GM18868 (cell line): Measurements from ENCODE around the gene GRIK1.

Experiments used
- ATAC-seq: cut with Tn5 transposase; IDR thresholded peaks from one replicate; pipeline ENCODE4 v1.9.1; 2021; ENCODE audit warnings: mild to moderate bottlenecking, moderate library complexity; ENCODE audit not compliant: unreplicated experiment

GRIK1 gene

DNA sequence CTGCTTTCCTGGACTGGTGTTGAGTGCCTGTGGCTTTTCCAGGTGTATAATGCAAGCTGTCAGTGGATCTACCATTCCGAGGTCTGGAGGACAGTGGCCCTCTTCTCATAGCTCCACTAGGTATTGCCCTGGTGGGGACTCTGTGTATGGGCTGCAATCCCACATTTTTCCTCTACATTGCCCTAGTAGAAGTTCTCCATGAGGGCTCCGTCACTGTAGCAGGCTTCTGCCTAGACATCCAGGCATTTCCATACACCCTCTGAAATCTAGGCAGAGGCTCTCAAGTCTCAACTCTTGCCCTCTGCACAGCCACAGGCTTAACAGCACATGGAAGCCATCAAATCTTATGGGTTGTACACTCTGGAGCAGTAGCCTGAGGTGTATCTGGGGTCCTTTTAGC, 107.6 kb downstream of the GRIK1 start:
- no peak for ATAC-seq

DNA sequence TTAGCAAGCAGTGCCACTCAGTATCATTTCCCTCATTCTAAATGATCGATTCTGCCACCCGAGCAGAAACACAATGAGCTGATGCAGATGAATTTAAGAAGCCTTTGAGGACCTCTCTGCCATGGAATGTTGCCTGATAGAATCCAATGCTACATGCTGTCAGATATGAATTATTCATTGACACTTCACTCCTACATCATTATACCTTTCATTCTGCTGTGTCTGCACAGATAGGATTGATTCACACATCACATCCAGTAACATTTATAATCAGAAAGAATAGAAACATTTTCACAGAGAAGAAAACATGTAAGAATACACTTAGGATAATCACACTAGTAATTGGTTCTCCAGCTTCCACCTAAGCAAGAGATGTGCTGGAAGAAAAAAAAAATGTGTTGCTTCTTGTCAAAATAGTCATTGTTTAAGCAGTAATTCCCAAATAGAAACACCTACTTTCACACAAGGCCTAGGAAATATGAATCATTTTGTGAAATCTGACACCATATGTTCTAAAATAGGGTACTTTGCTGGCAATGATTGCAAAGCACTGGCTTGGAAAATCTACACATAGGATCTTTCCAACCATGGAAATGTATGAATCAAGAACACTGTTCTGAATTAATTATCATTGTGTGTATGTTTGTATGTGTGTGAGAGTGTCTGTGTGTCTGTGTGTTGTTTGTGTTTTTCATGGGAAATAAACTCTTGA, 110.1 kb downstream of the GRIK1 start:
- ATAC-seq, result no peak

DNA sequence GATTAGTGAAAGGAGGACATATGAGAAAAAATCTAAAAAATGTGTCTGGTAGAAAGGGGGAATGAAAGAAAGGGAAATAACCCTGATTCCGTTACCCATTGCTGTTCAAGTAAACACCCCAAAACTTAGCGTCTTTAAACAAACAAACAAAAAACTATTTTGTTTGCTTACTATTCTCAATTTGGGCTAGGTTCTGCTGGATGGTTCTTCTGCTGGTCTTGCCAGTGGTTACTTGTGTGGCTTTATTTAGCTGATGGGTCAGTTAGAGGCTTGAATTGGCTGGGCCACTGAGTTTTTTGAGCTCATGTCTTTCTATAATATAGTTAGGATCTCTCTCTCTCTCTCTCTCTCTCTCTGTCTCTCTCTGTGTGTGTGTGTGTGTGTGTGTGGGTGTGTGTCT, 112.1 kb downstream of the GRIK1 start:
- no peak for ATAC-seq

DNA sequence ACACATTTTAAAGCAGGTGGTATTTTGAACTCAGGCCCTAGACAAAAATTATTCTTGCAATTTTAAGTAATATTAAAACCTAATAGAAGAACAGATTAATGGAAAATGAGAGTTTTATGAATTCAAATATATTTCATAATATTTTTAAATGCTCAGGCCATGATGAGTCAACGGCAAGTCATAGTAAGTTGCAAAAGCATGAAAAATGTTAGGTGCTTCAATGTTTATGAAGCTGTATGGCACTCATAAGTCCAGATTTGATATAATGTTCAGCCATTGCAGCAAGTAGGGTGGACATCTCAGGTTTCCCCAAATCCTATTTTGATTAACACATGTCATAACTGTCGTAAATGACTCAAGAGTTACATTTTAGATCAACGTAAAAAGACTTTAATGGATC, 112.6 kb downstream of the GRIK1 start:
- ATAC-seq, result no peak

DNA sequence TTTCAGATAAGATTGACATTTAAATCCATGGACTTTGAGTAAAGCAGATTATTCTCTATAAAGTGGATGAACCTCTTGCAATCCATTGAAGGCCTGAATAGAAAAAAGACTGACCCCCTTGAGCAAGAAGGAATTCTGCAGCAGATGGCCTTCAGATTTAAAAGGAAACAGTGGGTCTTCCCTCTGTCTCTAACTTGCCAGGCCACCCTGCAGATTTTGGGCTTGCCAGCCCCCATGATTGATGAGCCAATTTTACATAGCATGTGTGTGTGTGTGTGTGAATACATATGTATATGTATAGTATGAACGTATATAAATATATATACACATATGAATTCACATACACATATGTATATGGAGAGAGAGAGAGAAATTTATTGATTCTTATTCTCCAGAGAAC, 113.4 kb downstream of the GRIK1 start:
- no peak for ATAC-seq

DNA sequence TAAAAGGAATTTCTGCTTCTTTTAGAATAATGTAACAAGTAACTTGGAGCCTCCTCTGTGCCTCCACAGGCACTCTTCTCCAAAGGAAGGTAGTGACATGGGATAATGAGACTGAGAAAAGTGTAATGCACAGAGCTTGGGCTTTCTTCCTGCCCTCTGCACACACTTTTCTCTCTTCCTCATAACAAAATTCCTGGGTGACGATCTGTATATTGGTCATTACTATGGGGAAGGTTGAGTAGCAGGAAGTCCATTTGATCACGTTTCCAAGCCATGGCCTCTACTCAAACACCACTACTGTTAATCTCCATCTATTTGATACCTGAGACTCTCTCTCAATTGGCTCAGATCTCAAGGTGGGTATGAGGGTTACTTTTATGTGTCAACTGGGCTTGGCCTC, 113.9 kb downstream of the GRIK1 start:
- no peak for ATAC-seq

DNA sequence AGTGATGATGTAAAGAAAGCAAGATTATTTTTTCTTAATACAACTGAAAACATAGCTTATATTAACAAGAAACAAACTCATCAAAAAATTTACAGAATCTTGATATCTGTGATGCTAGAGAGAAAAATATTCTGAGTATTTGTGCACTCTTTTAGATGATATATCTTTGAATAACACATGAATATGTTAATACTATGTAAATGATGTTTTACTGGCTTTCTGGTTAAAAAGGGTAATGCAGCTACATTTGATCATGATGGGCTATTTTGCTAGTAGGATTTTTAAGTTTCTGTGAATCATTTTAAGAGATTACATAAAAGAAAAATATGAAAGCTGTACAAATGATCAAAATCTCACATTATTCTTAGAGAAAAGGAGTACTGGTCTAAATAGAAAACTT, 114.5 kb downstream of the GRIK1 start:
- no peak for ATAC-seq

DNA sequence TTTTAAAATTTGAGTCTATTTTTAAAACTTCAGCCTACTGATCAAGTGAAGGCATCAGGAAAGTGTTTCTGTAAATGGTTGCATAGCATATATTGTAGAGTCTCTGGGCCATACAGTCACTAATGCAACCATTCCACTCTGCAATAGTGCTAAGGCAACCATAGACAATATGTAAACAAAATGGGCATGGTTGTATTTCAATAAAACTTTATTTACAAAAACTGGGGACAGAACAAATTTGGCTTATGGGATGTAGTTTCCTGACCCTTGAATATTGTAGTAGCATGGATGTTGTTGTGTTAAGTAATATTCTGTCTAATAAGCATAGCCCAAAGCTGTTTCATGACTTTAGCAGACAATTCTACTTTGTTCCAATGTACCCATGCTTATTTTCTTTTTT, 117.7 kb downstream of the GRIK1 start:
- ATAC-seq, result no peak

DNA sequence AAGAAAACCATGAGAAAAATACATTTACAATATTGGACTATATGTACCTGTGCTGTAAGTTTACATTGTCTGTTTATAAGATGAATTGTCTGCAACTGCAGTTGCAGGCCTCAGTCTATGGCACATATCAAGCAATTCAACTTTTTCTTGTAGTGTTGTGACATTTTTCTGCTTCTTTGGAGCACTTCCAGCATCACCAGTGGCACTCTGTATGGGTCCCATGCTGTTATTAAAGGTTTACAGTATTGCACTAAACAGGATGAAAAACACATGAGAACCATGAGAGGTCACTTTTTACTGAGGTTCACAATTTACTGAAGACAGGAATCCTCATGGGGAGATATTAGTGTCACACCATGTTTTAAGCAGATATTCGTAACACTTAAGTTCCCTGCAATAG, 118.6 kb downstream of the GRIK1 start:
- ATAC-seq, result no peak

DNA sequence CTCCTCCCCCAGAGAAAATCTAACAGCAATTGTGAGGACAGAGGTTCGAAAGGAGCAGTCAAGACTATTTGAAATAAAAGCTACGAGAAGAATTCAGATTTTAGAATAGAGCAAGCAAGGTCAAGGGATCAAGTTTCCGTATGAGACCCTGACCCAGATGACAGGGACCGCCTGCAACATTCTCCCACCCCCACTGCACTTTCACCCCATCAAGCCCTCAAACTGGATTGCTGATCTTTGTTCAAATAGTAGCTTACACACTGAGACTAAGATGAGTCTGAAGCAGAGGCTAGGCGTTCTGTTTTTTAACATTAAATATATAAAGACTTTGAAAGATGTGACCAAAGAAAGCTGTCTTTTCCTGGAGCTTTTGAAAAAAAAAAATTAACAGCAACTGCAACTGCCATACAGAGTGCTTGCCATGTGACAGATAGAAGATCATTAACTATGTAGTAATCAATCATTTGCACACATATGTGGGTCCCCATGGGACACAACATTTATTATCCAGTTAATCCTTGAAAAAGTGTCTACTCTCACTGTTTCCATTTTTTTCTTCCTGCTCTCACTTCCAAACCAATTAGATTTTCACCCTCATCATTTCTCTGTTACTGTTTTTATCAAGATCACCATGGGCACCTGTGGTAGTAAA, 120.0 kb downstream of the GRIK1 start:
- ATAC-seq, result no peak

DNA sequence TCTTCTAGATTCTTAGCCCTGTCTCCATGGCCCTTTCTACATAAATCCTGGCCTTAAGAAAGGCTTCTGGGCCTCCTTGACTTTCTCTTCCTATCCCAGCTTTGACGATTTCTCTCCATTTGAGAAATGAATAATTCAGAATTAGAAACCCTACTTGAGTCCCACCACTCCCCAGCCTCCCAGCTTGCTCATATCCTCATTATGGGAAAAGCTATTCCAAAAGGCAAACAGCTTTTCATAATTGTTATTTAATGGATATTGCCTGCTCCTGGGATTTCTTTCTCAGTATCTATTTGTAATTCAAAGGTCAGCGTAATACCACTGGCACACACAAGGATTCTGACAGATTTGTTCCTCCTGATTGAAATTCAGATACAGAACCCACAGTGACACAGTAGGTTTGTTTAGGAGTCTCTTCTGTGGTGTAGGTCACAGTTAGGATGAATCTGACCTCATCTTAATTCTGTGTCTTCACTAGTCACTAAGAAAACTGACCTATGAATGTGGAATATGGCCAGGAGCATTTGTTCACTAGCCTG, 121.3 kb downstream of the GRIK1 start:
- ATAC-seq, result no peak

DNA sequence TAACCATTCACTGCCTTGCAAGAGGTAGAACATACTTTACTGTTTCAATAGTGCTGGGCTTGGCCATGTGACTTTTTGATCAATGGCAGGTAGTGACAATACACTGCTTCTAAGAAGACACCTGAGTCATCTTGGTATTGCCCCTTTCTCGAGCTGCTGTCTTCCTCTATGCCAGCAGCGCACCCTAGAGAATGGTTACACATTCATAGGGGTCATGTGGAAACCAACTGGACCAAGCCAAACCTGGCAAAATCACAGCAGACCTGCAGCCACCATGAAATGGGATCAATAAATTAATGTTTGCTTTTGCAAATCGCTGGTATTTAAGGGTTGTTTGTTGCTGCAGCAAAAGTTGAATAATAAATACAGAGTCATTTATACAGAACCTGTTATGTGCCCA, 122.3 kb downstream of the GRIK1 start:
- no peak for ATAC-seq

DNA sequence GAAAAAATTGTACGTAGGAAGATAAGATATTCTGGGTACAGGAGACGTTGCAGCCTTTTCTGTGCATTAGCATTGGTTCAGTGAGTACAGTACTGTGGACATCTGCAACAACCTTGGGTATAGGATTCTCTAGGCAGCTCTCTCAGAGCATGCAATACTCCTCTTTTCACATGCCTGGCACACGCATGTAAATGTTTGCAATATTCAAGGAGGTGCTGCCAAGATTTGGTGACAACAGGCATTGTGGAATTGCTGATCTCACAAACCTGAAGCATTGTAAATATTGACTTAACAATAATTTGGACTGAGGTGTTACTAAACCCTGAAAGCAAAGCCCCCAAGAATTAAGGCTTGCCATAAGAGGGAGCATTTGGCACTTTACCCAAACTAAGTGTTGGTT, 126.8 kb downstream of the GRIK1 start:
- no peak for ATAC-seq

DNA sequence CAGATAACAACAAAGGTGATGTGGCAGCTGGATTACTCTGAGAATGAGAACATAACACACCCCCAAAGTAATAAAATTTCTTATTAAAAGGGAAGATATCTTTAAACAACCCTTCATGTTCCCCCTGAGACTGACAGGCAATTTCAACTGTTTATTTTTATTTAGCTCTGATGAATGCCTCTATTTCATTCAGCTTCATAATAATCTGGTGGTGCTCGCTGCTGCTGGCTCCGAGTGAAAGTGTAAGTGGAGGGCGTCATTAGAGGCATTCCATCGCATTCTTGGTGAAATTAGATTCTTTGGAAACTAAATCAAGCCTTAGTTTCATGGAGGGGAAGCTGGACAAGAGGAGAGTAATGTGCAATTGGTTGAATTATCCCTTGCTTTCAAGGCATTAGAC, 128.9 kb downstream of the GRIK1 start:
- ATAC-seq, result no peak

DNA sequence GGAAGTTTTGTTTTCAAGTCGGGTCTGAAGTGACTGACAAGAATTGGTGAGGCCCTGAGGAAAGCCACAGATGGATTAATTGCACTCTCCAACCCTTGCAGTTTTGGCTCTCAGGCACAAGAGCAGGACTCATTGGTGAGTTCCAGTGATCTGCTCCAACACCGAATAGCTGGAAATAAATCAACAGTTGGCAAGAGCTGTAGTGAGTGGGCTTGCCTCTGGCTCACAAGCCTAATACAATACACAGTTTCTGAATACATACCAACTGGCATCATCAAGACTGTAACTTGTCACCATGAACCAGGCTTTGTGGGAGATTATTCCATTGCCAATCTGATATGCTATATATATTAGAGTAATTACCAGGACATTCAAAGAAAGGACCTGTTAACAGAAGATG, 131.6 kb downstream of the GRIK1 start:
- ATAC-seq, result no peak

DNA sequence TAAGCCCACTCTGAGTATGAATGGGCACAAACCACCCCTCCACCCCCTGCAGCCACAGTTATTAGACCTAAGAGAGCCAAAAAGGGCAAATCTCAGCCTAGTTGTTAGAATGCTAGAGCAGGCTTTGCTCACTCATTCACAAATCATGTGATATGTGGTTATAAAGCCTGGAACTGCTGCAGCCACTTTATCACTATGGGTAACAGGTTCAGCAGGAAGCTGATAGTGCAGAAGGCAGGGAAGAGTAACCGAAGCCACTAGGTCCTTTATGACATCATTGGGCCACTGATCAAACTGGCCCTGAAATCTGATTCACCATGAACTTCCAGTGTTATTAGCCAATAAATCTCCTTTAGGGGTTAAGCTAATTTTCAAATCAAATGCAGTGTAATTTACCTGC, 134.7 kb downstream of the GRIK1 start:
- no peak for ATAC-seq

DNA sequence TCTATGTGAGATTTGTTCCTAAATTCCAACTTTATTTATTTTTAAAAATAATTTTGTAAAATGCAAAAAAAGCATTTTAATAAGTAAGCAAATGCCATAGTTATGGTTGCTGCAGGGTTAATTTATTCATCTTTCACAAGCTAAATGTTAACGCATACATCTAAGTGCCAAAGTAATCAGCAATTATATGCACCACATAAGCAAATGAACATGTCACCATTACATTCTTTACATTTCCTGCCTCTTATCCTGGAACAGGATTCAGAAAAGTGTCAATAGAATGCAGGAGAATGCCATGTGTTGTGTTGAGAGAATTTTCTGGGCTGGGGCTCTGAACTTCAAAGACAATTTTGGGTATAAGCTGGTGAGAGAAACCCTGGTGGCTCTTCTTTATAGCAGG, 136.6 kb downstream of the GRIK1 start:
- ATAC-seq, result no peak

DNA sequence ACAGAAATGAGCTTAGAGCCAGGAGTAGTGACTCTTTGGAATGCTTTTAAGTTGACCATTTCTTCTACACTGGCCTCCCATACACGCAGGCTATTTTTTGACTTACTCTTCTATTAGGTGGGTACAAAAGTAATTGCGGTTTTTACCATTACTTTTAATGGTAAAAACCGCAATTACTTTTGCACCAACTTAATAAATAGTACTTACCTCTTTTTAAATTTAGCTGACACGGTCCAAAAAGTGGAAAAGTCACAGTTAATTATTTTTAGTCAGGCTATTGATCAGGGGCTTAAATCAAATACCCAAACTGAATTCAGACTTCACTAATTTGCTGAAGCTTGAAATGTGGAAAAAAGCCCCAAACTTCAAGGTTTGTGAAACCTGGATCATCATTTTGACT, 138.7 kb downstream of the GRIK1 start:
- no peak for ATAC-seq

DNA sequence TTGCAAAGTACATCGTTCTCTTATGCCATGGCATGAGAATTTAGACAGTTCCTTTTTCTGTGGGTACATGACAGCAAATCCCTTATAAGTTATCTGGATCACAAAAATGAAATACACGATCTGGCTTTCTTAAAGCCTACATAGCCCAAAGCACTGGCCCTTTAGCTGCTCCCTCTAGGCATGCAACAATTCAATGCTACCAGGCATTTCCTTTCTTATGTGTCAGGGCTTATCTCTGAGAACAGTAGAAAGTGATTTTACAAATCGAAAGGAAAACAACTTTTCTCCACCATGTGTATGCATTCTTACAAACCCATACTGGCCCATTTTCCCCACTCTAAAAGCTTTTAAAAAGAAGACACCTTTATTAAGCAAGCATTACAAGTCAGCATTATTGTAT, 139.7 kb downstream of the GRIK1 start:
- no peak for ATAC-seq

DNA sequence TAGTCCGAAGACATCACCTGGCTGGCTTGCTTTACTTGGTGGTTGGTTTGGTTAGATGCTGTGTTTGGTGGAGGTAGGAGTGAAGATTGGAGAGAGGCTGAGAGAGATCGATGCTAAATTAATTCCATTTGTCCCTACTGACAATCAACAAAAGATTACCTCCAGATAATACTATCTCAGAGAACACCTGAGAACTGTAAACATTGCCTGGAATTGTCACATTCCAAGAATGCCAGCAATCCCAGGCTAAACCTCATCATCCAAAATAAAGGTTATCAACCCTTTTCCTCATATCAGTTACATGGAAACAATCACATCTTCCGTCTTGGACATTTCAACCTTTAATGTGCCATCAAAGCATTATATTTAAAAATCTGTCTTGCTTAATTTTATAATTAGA, 141.0 kb downstream of the GRIK1 start:
- no peak for ATAC-seq

DNA sequence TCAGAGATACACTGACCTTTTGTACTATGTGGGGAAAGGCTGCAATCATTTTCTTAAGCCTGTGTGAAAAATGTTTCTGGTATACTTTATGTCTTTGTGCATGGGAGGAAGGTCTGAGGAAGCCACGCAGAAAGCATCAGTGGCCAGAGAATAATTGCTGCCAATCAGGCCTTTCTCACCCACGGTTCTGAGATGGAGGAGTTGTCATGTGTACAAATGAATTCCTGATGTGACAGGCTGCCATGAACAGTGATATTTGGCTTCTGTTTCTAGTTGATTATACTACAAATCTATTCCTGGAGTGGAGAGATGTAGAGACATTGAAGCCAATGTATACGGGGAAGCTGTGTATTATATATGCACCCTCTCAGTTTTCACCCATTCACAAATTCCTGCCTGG, 142.6 kb downstream of the GRIK1 start:
- no peak for ATAC-seq

DNA sequence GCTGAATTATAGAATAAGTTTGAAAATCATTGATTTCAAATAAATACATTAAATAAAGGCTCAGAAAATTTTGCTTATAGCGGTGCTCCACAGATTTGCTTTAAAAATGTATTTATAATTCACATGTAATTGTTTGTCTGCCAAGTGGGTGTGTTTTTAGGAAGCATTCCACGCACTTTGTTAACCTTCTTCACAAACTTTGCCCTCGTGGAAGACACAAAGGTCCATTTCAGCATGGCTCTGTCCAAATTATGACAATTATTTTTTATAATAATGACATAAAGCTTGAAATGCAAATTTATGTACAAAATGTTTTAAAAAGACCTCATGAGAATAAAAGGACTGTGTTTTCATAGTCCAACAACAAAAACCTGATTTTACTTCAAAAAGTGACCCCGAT, 146.1 kb downstream of the GRIK1 start:
- ATAC-seq, result no peak

DNA sequence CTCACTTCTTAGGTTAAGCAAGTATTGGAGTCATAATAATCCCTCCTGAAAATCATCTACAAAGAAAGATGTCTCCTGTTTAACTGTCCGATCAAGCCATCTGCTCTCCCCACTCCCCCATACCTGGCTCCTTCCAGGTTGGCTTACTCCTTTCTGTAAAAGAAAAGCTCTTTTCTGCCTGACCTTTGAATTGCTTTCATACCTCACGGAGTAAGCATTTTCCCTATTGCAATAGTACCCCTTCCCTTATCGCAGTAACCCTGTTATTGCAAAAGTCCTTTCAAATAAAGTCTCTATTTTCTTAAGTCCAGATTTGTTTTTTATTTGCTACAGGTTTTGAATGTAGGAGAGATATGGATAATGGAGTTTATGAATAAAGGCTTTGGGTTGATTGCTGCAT, 150.4 kb downstream of the GRIK1 start:
- no peak for ATAC-seq
